HEK293T (cell line): ENCODE data around the gene CARD11.

Experiments
- CTCF ChIA-PET: fragments of 350-600 bp; formaldehyde crosslinking; extraction: SDS; loops from one replicate; lab custom pipeline; 2021; ENCODE audit warnings: antibody characterized with exemption, inconsistent platforms; lab: Yijun Ruan, JAX
- POLR2A ChIA-PET: fragments of 350-600 bp; formaldehyde crosslinking; extraction: SDS; loops from one replicate; lab custom pipeline; 2020; ENCODE audit warnings: antibody characterized with exemption, inconsistent platforms; lab: Yijun Ruan, JAX
- DNase-seq: peaks from one replicate; pipeline ENCODE4 v3.0.0; 2012; ENCODE audit warnings: mixed read lengths; ENCODE audit errors: extremely low spot score
- ARNT ChIP-seq: fragments of 450-650 bp; IDR thresholded peaks from 2 replicates; pipeline ENCODE4 v1.6.1; 2017; ENCODE audit warnings: mild to moderate bottlenecking
- BHLHE40 ChIP-seq: fragments of 450-650 bp; IDR thresholded peaks from 2 replicates; pipeline ENCODE4 v1.6.1; 2016; ENCODE audit warnings: mild to moderate bottlenecking, moderate library complexity, borderline replicate concordance
- CTBP1 ChIP-seq: fragments of 450-650 bp; IDR thresholded peaks from 2 replicates; pipeline ENCODE4 v1.6.1; 2016; ENCODE audit warnings: borderline replicate concordance
- ELF4 ChIP-seq: fragments of 450-650 bp; IDR thresholded peaks from 2 replicates; pipeline ENCODE4 v1.6.1; 2017; ENCODE audit warnings: antibody characterized with exemption
- FOXA1 ChIP-seq: fragments of 450-650 bp; IDR thresholded peaks from 2 replicates; pipeline ENCODE4 v1.6.1; 2016; ENCODE audit warnings: mild to moderate bottlenecking
- FOXK2 ChIP-seq: fragments of 450-650 bp; IDR thresholded peaks from 2 replicates; pipeline ENCODE4 v1.6.1; 2016; ENCODE audit warnings: mild to moderate bottlenecking
- FOXM1 ChIP-seq: fragments of 450-650 bp; IDR thresholded peaks from 2 replicates; pipeline ENCODE4 v1.6.1; 2017; ENCODE audit warnings: mild to moderate bottlenecking, borderline replicate concordance
- HDGF ChIP-seq: fragments of 450-650 bp; IDR thresholded peaks from 2 replicates; pipeline ENCODE4 v1.6.1; 2017; ENCODE audit warnings: antibody characterized with exemption, borderline replicate concordance
- L3MBTL2 ChIP-seq: fragments of 450-650 bp; conservative IDR thresholded peaks from 2 replicates; pipeline ENCODE4 v1.6.1; 2016; ENCODE audit warnings: mild to moderate bottlenecking
- LEF1 ChIP-seq: fragments of 450-650 bp; IDR thresholded peaks from 2 replicates; pipeline ENCODE4 v1.6.1; 2017; ENCODE audit warnings: mild to moderate bottlenecking, borderline replicate concordance
- NFRKB ChIP-seq: fragments of 450-650 bp; IDR thresholded peaks from 2 replicates; pipeline ENCODE4 v1.6.1; 2016; ENCODE audit warnings: mild to moderate bottlenecking, moderate library complexity
- SP1 ChIP-seq: fragments of 450-650 bp; IDR thresholded peaks from 2 replicates; pipeline ENCODE4 v1.6.1; 2017
- SUZ12 ChIP-seq: fragments of 450-650 bp; IDR thresholded peaks from 2 replicates; pipeline ENCODE4 v1.6.1; 2016; ENCODE audit warnings: mild to moderate bottlenecking
- TARDBP ChIP-seq: fragments of 450-650 bp; IDR thresholded peaks from 2 replicates; pipeline ENCODE4 v1.6.1; 2016
- ZNF384 ChIP-seq: fragments of 450-650 bp; IDR thresholded peaks from 2 replicates; pipeline ENCODE4 v1.6.1; 2016
- TF ChIP-seq, protein P1 (sequence below): fragments of 450-650 bp; IDR thresholded peaks from 2 replicates; pipeline ENCODE4 v1.6.1; 2016

CARD11 gene

DNA sequence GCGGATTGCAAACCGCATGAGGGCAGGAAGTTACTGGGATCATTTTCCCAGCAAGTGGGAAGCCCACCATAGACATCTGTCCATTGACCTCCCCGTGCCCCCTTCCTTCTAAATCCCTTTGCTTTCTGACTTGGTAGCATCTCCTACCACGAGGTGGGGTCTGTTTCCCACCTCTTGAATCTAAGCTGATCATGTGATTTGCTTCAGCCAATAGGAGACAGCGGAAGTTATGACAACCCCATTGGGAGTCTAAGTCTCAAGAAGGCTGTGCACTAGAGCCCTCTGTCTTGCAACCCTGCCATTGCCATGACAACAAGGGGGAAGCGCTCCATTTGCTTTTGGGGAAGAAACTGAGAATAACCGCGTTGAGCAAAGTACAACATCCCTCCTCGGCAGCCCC, 39.2 kb upstream of the CARD11 start:
- no peak for DNase-seq
- POLR2A ChIA-PET, result no interaction called here
- CTCF ChIA-PET, result interaction anchor here (0.6 kb wide), 1 partner anchor 1531 kb away, joined by 3 read pairs; no protein-coding TSS in a partner anchor
- TF ChIP-seq CTBP1, result no peak
- TF ChIP-seq L3MBTL2, result peak; percentile 67

DNA sequence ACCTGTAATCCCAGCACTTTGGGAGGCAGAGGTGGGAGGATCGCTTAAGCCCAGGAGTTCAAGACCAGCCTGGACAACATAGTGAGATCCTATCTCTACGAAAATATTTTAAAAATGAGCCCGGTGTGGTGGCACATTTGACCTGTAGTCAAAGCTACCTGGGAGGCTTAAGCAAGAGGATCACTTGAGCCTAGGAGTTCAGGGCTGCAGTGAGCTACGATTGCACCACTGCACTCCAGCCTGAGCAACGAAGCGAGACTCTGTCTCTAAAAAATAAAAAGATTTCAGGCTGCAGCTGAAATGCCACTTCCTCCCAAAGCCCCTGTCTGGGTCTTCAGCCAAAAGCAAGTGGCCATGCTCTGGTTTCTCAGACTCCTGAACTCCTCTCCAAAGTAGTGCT, 38.7 kb upstream of the CARD11 start:
- ChIA-PET POLR2A (no interaction called here), CTCF (no interaction called here)
- TF ChIP-seq BHLHE40, result no peak
- no peak for TF ChIP-seq TARDBP
- TF ChIP-seq FOXA1, result no peak
- TF ChIP-seq CTBP1, result no peak
- no peak for TF ChIP-seq ARNT
- TF ChIP-seq FOXK2, result no peak
- TF ChIP-seq SP1, result no peak
- TF ChIP-seq L3MBTL2, result no peak
- TF ChIP-seq ELF4, result no peak
- no peak for TF ChIP-seq LEF1
- no peak for TF ChIP-seq NFRKB
- TF ChIP-seq ZNF384, result no peak
- no peak for TF ChIP-seq SUZ12
- no peak for DNase-seq

DNA sequence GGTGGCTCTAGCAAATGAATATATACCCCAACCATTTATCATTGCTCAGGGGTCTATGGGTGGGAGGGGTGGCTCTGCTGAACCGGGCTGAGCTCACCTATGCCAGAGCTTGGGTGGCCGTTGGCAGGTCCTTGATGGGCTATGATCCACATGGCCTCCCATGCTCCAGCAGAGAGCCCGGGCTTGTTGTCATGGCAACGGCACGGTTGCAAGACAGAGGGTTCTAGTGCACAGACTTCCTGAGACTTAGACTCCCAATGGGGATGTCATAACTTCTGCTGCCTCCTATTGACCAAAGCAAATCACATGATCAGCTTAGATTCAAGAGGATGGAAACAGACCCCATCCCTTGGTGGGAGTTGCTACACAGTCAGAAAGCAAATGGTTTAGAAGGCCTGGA, 36.4 kb upstream of the CARD11 start:
- DNase-seq, result no peak
- TF ChIP-seq NFRKB (no peak), ZNF384 (no peak), HDGF (no peak), CTBP1 (no peak), SP1 (no peak), L3MBTL2 (no peak), ELF4 (no peak), SUZ12 (no peak), FOXA1 (no peak), BHLHE40 (no peak)
- TF ChIP-seq, protein P1, sequence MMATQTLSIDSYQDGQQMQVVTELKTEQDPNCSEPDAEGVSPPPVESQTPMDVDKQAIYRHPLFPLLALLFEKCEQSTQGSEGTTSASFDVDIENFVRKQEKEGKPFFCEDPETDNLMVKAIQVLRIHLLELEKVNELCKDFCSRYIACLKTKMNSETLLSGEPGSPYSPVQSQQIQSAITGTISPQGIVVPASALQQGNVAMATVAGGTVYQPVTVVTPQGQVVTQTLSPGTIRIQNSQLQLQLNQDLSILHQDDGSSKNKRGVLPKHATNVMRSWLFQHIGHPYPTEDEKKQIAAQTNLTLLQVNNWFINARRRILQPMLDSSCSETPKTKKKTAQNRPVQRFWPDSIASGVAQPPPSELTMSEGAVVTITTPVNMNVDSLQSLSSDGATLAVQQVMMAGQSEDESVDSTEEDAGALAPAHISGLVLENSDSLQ, result no peak
- CTCF ChIA-PET, result no interaction called here
- POLR2A ChIA-PET, result no interaction called here

DNA sequence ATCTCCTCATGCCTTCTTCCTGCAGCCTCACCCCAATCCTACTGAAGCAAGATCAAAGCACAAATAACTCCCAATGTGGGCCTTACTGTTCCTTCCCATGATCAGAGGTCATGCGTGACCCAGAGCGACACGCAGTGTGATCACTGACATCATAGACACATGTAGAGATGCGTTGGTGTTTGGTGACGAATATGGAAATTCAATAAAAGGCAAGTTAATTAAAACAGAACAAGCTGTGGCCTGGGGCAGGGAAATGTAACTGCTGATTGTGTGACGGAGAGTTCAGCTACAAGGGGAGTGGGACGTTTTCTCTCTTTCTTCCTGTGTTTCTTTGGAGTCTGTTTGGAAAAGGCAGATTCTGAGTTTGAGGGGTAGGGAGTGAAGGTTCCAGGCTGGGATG, 34.8 kb upstream of the CARD11 start:
- DNase-seq, result no peak
- TF ChIP-seq ARNT (no peak), SP1 (no peak)
- ChIA-PET POLR2A (no interaction called here), CTCF (no interaction called here)

DNA sequence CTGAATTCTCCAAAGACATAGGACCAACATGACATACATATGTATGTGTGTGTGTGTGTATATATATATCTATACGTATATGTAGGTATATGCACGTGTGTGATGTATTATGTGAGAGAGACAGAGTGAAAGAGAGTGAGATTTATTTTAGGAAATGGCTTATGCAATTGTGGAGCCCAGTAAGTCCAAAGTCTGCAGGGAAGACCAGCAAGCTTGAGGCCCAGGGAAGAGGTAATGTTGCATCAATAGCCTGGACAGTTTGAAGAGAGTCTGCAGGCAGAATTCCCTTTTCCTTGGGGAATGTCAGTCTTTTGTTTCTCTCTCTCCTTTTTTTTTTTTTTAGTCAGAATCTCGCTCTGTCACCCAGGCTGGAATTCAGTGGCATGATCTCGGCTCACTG, 33.0 kb upstream of the CARD11 start:
- ChIA-PET CTCF (no interaction called here), POLR2A (no interaction called here)
- no peak for TF ChIP-seq NFRKB
- no peak for TF ChIP-seq ZNF384
- TF ChIP-seq BHLHE40, result no peak
- TF ChIP-seq FOXK2, result no peak
- TF ChIP-seq HDGF, result no peak
- TF ChIP-seq, protein P1, result no peak
- no peak for DNase-seq

DNA sequence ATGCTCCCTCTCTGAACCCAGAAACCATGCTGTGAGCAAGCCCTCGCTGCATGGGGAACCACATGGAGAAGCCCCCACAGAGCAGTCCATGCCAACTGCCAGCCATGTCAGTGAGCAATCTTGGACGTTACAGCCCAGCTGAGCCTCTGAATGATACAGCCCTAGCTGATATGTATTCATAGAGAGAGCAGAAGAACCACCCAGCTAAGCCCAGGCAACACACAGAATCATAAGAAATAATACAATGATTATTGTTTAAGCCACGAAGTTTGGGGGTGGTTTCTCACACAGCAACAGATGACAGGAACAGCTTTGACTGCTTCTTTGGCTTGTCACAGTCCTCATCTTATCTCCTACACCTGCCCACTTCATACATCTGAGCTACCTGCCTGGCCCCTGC, 32.5 kb upstream of the CARD11 start:
- CTCF ChIA-PET, result no interaction called here

DNA sequence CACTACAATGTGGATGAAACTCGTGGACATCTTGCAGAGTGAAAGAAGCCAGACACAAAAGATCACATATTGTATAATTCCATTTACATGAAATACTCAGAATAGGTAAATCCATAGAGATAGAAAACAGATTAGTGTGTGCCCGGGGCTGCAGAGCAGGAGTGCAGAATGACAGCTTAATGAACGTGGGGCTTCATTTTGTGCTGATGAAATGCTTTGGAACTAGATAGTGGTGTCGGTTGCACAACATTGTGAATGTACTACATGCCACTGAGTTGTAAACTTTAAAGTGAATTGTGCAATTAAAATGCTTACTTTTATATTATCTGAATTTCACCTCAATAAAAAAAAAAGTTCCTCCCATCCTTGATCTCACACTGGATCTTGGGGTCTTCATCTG, 31.8 kb upstream of the CARD11 start:
- DNase-seq, result no peak
- TF ChIP-seq TARDBP, result no peak
- CTCF ChIA-PET, result interaction anchor here (0.6 kb wide), 1 partner anchor 17 kb away, joined by 3 read pairs; no protein-coding TSS in a partner anchor
- POLR2A ChIA-PET, result no interaction called here

More for the DNA sequence above, 32.5 kb upstream of the CARD11 start:
- TF ChIP-seq SP1 (no peak), ZNF384 (no peak), ARNT (no peak), SUZ12 (no peak), FOXM1 (no peak), FOXA1 (no peak), TARDBP (no peak), HDGF (no peak), NFRKB (no peak), L3MBTL2 (no peak), LEF1 (no peak), BHLHE40 (no peak), ELF4 (no peak), CTBP1 (no peak), FOXK2 (no peak)
- TF ChIP-seq, protein P1, result no peak
- DNase-seq, result no peak
- POLR2A ChIA-PET, result no interaction called here
